H7 (cell line): ENCODE results near the gene EIF2AK3. TPM values are rescaled to one million over a fixed set of nuclear protein-coding genes. Genes with fewer than 3 reads are reported as not detected.
"Not testable (repeated sequence)": the region's sequence is repeated elsewhere in the genome, so short reads cannot be mapped to it uniquely, and the experiment has no call there.

ENCODE experiments used
- DNase-seq: peaks from one replicate; pipeline ENCODE4 v3.0.0; 2012
- H3K27me3 ChIP-seq: 2 replicates; pipeline ENCODE4 v1.6.0; 2011; ENCODE audit warnings: mild to moderate bottlenecking, low read length; ENCODE audit not compliant: control insufficient read depth, insufficient read depth
- H3K36me3 ChIP-seq: replicated peaks from 2 replicates; pipeline ENCODE4 v1.5.1; 2011; ENCODE audit warnings: low read length; ENCODE audit not compliant: control insufficient read depth, insufficient read depth
- H3K4me3 ChIP-seq: 2 replicates; pipeline ENCODE4 v1.5.1; 2011; ENCODE audit warnings: low read depth, mild to moderate bottlenecking, control low read depth, low read length, moderate library complexity; ENCODE audit not compliant: insufficient read depth
- total RNA-seq: library from RNA; depleted of rRNA; stranded (reverse); fragments of >200 nt; shearing (Covaris generic); gene quantifications from 2 replicates; pipeline ENCODE4 v1.2.3, GENCODE V29; 2014

Gene EIF2AK3
- total RNA-seq, 1 experiment from 2014 or later = 13.8 TPM

GRCh38 chr2:88623831-88624465 lies 3.3 kb downstream of the EIF2AK3 start:
- DNase-seq, H3K27me3 ChIP-seq, H3K36me3 ChIP-seq, H3K4me3 ChIP-seq: not testable (repeated sequence)

- DNase-seq = no peak
- Histone ChIP-seq H3K27me3 (no peaks in the 10 kb centered on the region), H3K4me3 (no peak overlapping the region), H3K36me3 (no peaks in the 10 kb centered on the region)
Measured at GRCh38 chr2:88622307-88622706, 5.0 kb downstream of the EIF2AK3 start.

GRCh38 chr2:88621432-88621831 lies 5.8 kb downstream of the EIF2AK3 start:
- H3K27me3 ChIP-seq = no peaks in the 10 kb centered on the region
- H3K4me3 ChIP-seq = no peak overlapping the region
- no peak for DNase-seq
- no peaks in the 10 kb centered on the region for H3K36me3 ChIP-seq

- no peak for DNase-seq
- no peaks in the 10 kb centered on the region for H3K27me3 ChIP-seq
- H3K4me3 ChIP-seq = no peak overlapping the region
- no peaks in the 10 kb centered on the region for H3K36me3 ChIP-seq
Measured at GRCh38 chr2:88620015-88620414, 7.2 kb downstream of the EIF2AK3 start.

DNA sequence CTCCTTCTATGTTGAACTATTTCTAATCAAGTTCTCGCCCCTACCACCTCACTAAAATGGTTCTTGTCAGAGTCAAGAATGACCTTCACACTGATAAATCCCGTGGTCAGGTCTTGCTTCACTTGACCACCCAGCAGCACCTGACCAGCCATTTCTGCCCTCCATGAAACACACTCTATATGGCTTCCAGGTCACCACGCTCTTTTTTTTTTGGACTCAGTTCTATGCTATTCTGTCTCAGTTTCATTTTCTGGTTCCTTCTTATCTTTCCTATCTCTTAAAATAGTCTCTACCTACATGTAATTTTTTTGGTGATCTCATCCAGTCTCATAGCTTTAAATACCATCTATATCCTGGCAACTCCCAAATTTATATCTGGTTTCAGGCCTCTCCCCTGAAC lies 11.4 kb downstream of the EIF2AK3 start:
- DNase-seq = no peak
- H3K27me3 ChIP-seq = no peaks in the 10 kb centered on the region
- no peaks in the 10 kb centered on the region for H3K36me3 ChIP-seq
- H3K4me3 ChIP-seq = no peak overlapping the region

DNA sequence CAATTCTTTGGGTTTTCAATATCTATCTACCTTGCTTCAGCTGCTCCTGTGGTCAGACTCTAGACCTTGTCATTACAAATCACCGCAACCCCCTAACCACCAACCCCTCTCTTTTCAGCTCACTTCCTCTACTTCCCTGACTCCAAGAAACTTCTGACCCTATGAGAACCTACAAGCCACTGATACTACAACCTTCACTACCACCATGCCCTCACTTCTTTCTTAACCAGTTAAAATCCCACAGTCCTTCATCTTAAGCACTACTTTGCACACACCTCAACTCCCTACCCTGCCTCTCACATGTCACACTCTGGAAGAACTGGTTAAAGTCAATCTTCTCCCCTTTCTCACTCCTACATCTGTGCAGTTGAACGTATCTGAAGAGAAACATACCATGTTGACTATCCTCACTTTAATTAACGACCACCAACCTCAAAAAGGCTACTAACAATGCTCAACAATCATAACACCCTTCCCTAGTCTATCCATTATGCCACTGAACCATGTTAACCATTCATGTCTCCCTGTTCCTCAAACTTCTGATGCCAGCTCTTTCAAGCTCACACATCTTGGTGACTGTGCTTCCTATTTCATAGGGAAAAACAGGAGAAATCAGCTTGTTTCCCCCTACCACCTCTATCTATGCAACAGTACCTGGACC lies 12.6 kb downstream of the EIF2AK3 start:
- no peak overlapping the region for H3K4me3 ChIP-seq
- H3K27me3 ChIP-seq = no peaks in the 10 kb centered on the region
- no peak for DNase-seq
- H3K36me3 ChIP-seq = no peaks in the 10 kb centered on the region

DNA sequence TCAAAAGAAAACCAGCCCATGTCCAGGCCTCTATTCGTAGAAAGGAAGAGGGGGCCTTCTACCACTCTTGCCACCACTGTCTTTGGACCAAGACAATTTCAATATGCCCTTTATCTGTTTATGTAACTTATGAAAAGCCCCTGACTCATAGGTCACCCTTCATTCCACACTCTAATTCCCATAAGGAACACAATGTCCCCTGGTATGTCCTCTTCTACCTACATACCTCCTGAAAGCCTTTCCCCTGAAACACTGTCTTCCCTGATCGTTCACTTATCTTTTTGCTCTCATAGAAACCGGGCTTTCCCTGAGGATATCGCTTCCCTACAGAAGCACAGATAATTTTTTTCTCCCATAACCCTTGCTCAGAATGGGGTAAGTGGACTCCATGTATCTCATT lies 13.3 kb downstream of the EIF2AK3 start:
- Histone ChIP-seq H3K36me3 (no peaks in the 10 kb centered on the region), H3K27me3 (no peaks in the 10 kb centered on the region), H3K4me3 (no peak overlapping the region)
- DNase-seq = no peak

- Histone ChIP-seq H3K27me3 (no peaks in the 10 kb centered on the region), H3K36me3 (no peaks in the 10 kb centered on the region), H3K4me3 (no peak overlapping the region)
- DNase-seq = no peak
Measured at GRCh38 chr2:88608184-88608583, 19.1 kb downstream of the EIF2AK3 start.

GRCh38 chr2:88607416-88607815 lies 19.8 kb downstream of the EIF2AK3 start:
- no peak for DNase-seq
- Histone ChIP-seq H3K36me3 (no peaks in the 10 kb centered on the region), H3K4me3 (no peak overlapping the region), H3K27me3 (no peaks in the 10 kb centered on the region)

DNA sequence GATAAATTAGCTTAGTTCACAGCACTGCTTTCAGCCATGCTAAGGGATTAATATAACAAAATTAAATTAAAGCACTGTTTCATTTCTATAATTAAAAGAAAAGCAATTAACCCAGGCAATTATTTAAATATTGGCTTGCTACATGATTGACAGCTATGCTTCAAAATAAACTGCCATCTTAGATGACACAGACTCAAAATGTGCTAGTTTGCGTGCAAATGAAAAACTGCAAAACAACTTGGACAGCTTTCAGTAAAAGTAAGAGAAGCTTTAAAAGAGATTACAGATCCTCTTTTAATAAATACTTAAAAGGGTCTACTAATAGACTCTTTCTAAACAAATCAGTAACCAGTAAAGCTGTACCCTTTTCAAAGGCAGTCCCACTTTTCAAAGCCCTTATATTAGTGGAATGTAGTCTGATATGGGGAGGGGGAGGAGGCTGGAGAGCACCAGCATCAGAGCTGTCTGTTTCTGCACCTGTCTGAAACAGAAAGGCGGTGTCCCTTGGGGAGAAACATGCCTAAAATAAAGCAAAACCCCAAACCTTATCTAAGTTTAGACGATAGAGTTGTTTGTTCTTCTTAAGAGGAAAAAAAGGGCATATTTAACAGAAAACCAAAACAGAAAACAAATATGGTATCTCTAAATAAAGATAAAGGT lies 20.8 kb downstream of the EIF2AK3 start:
- Histone ChIP-seq H3K27me3 (no peaks in the 10 kb centered on the region), H3K36me3 (no peaks in the 10 kb centered on the region), H3K4me3 (no peak overlapping the region)
- no peak for DNase-seq

- no peaks in the 10 kb centered on the region for H3K27me3 ChIP-seq
- no peaks in the 10 kb centered on the region for H3K36me3 ChIP-seq
- DNase-seq = no peak
- no peak overlapping the region for H3K4me3 ChIP-seq
Measured at GRCh38 chr2:88603146-88603545, 24.1 kb downstream of the EIF2AK3 start.

GRCh38 chr2:88602022-88602421 lies 25.2 kb downstream of the EIF2AK3 start:
- no peak overlapping the region for H3K4me3 ChIP-seq
- no peak for DNase-seq
- no peaks in the 10 kb centered on the region for H3K27me3 ChIP-seq
- H3K36me3 ChIP-seq = no peaks in the 10 kb centered on the region

- no peaks in the 10 kb centered on the region for H3K36me3 ChIP-seq
- H3K27me3 ChIP-seq = no peaks in the 10 kb centered on the region
- DNase-seq = no peak
- no peak overlapping the region for H3K4me3 ChIP-seq
Measured at GRCh38 chr2:88601286-88601685, 26.0 kb downstream of the EIF2AK3 start.

DNA sequence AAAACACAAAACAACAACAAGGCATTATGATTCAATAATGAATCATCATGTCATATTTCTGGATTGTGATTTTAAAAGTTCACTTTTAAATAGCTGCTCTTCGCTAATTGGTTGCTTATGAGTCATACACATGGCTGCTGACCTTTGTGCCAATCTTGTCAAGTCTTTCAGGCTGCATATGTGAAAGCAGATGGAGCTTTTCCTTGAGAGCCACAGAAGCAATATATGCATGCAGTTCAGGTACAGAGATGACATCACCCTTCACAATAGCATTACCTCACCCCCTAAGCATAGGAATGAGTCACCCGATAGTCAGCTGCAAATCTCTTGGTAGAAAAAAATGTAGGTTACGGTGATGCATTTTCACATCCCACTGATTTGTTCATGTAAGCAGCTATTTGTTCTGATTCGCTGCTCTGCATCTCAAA lies 27.2 kb downstream of the EIF2AK3 start:
- DNase-seq = peak; percentile 46
- no peak overlapping the region for H3K4me3 ChIP-seq

GRCh38 chr2:88599527-88599926 lies 27.7 kb downstream of the EIF2AK3 start:
- no peak for DNase-seq
- Histone ChIP-seq H3K27me3 (no peaks in the 10 kb centered on the region), H3K36me3 (no peaks in the 10 kb centered on the region), H3K4me3 (no peak overlapping the region)

More for the DNA sequence above, 27.2 kb downstream of the EIF2AK3 start:
- H3K36me3 ChIP-seq = no peaks in the 10 kb centered on the region
- H3K27me3 ChIP-seq = no peaks in the 10 kb centered on the region
